ENCODE results near the gene CDC42BPG. TPM values are rescaled to one million over a fixed set of nuclear protein-coding genes. Genes with fewer than 3 reads are reported as not detected.

The CDC42BPG gene
- total and polyA plus RNA-seq, 10 of the 15 experiments (the other 5 are each of a cell fraction or from before 2014, with no cell fraction given): 0.02 to 1.3 (median 0.09) TPM; not detected in 1

- Histone ChIP-seq H3K9me3 (replicated peaks; ENCODE audit: control insufficient read depth, insufficient read depth, low read length) (no peaks in the 10 kb centered on the region), H3K27me3 (replicated peaks in 1 of 2; ENCODE audit: control insufficient read depth in 2 of 2, insufficient read depth in 2 of 2, low read length in 1 of 2) (no peaks in the 10 kb centered on the region), H3K4me1 (ENCODE audit: control insufficient read depth, insufficient read depth, low read length) (peaks cover 55% of the 10 kb centered on the region), H4K20me1 (ENCODE audit: control insufficient read depth, insufficient read depth) (no peaks in the 10 kb centered on the region), H3K4me3 (no peak overlapping the region), H3K9ac (ENCODE audit: control insufficient read depth, insufficient read depth, low read length) (0 out of 2 replicates have a peak overlapping the region, but pooled peaks have one; percentile 2), H3K27ac (ENCODE audit: control insufficient read depth, insufficient read depth) (no peak overlapping the region), H2AFZ (ENCODE audit: control insufficient read depth, low read depth, low read length) (peak overlapping the region; percentile 38), H3K4me2 (ENCODE audit: control insufficient read depth, insufficient read depth) (no peak overlapping the region), H3K36me3 (ENCODE audit: control insufficient read depth in 2 of 2, insufficient read depth in 2 of 2, low read length in 1 of 2) (no peaks in the 10 kb centered on the region), H3K79me2 (ENCODE audit: control insufficient read depth, insufficient read depth, low read length) (peaks cover 3% of the 10 kb centered on the region; the same call in 1 of the 2 replicates)
- SMC1A ChIA-PET (ENCODE audit: uncharacterized antibody, unreplicated experiment): interaction anchor here (1.0 to 12.7 kb wide), 22 partner anchors 16 to 468 kb away, joined by 3 to 306 read pairs (median 8); partner anchors contain the start of genes ARL2, ATG2A, BATF2 and CDC42EP2
- POLR2A ChIA-PET: interaction anchor here (0.6 to 24.3 kb wide), 7 partner anchors 17 to 483 kb away, joined by 3 to 620 read pairs (median 9); partner anchors contain the start of genes EHD1, FAU and MRPL49
- RAD21 ChIA-PET (ENCODE audit: unreplicated experiment): interaction anchor here (0.5 to 12.9 kb wide), 27 partner anchors 11 to 483 kb away, joined by 3 to 316 read pairs (median 6); partner anchors contain the start of genes ARL2, BATF2, CAPN1 and CDC42EP2
- CTCF ChIA-PET: interaction anchor here (0.7 to 28.8 kb wide), 31 partner anchors 16 to 483 kb away, joined by 3 to 1208 read pairs (median 6); partner anchors contain the start of genes ARL2, BATF2, CAPN1 and CDC42EP2
- FAIRE-seq: no peak
- in situ Hi-C loops (cut with MboI) (loop anchor here (5.0 kb wide), 1 partner anchor 45 kb away; no protein-coding TSS in a partner anchor), intact Hi-C loops (cut with micrococcal nuclease; ENCODE audit: unreplicated experiment) (loop anchor here (1.0 to 10.0 kb wide), 4 partner anchors 47 to 408 kb away; partner anchors contain the start of genes ARL2 and ZNHIT2)
- ATAC-seq: peak; percentile 61
- no peak for DNase-seq (ENCODE audit: low read depth, low spot score)
- WGBS (ENCODE audit: insufficient coverage, insufficient replicate concordance, low lambda C conversion rate, missing lambda C conversion rate): 14% methylated on average over 12 of the region's 13 CpGs
- BruUV-seq (replicated peaks): no TSS peak
- TF ChIP-seq CBFB (IDR thresholded peaks at IDR 0.05; ENCODE audit: low read depth) (no peak), RB1 (IDR thresholded peaks at IDR 0.05; ENCODE audit: borderline replicate concordance) (peak; percentile 68; the same call in 1 of the 2 replicates), MYC (IDR thresholded peaks at IDR 0.05; ENCODE audit: insufficient read depth, insufficient read length, insufficient replicate concordance, low read length, severe bottlenecking) (no peak), ESRRA (IDR thresholded peaks at IDR 0.05; ENCODE audit: low read length) (no peak), ZNF592 (IDR thresholded peaks at IDR 0.05) (0 out of 2 replicates have a peak, but pooled peaks have one; percentile 19), IRF3 (IDR thresholded peaks at IDR 0.05) (0 out of 2 replicates have a peak, but pooled peaks have one; percentile 23), HSF1 (IDR thresholded peaks at IDR 0.05; ENCODE audit: low read depth, low read length) (no peak), NBN (IDR thresholded peaks at IDR 0.05) (peak; percentile 71), LARP7 (IDR thresholded peaks at IDR 0.05) (0 out of 2 replicates have a peak, but pooled peaks have one; percentile 49), HDAC2 (IDR thresholded peaks at IDR 0.05) (no peak), PBX3 (IDR thresholded peaks at IDR 0.05; ENCODE audit: insufficient replicate concordance, low read depth, low read length) (no peak), ETV6 (conservative IDR thresholded peaks at IDR 0.05 in 1 of 2, IDR thresholded peaks at IDR 0.05 in 1 of 2; ENCODE audit: borderline replicate concordance in 1 of 2, low read depth in 1 of 2) (no peak), RCOR1 (conservative IDR thresholded peaks at IDR 0.05; ENCODE audit: low read depth, low read length) (0 out of 2 replicates have a peak, but pooled peaks have one; percentile 48), SMAD1 (IDR thresholded peaks at IDR 0.05; ENCODE audit: low read depth, partially characterized antibody) (no peak)
Observed at GRCh38 chr11:64846998-64847666, 2.7 kb upstream of the CDC42BPG start.
